GM12891 (cell line): ENCODE measurements around the gene ITPR1.
"Not testable (repeated sequence)": the region's sequence is repeated elsewhere in the genome, so short reads cannot be mapped to it uniquely, and the experiment has no call there.

Experiments
- DNase-seq: peaks from one replicate; pipeline ENCODE4 v3.0.0; 2011; ENCODE audit warnings: low spot score; ENCODE audit not compliant: insufficient read length
- FAIRE-seq: peaks from 2 replicates; lab custom pipeline; 2011; peaks lifted over from hg19 to GRCh38; lab: Jason Lieb, UNC
- PAX5 ChIP-seq: IDR thresholded peaks from 2 replicates; pipeline ENCODE4 v1.6.1; 2011; ENCODE audit warnings: low read length, moderate library complexity, mild to moderate bottlenecking; ENCODE audit not compliant: insufficient read depth, severe bottlenecking
- POLR2A ChIP-seq: IDR thresholded peaks from 2 replicates; pipeline ENCODE4 v1.6.1; 2011; ENCODE audit warnings: low read depth, low read length, control low read depth
- POLR2AphosphoS5 ChIP-seq: IDR thresholded peaks from 2 replicates; pipeline ENCODE4 v1.6.1; 2011; ENCODE audit warnings: low read depth, low read length, control low read depth
- POU2F2 ChIP-seq: IDR thresholded peaks from 2 replicates; pipeline ENCODE4 v1.6.1; 2011; ENCODE audit warnings: low read depth, mild to moderate bottlenecking, control low read depth, low read length, moderate library complexity
- SPI1 ChIP-seq: IDR thresholded peaks from 2 replicates; pipeline ENCODE4 v1.6.1; 2011; ENCODE audit warnings: low read depth, low read length, control low read depth
- TAF1 ChIP-seq: IDR thresholded peaks from 2 replicates; pipeline ENCODE4 v1.6.1; 2011; ENCODE audit warnings: low read depth, low read length, control low read depth

ITPR1 gene

DNA sequence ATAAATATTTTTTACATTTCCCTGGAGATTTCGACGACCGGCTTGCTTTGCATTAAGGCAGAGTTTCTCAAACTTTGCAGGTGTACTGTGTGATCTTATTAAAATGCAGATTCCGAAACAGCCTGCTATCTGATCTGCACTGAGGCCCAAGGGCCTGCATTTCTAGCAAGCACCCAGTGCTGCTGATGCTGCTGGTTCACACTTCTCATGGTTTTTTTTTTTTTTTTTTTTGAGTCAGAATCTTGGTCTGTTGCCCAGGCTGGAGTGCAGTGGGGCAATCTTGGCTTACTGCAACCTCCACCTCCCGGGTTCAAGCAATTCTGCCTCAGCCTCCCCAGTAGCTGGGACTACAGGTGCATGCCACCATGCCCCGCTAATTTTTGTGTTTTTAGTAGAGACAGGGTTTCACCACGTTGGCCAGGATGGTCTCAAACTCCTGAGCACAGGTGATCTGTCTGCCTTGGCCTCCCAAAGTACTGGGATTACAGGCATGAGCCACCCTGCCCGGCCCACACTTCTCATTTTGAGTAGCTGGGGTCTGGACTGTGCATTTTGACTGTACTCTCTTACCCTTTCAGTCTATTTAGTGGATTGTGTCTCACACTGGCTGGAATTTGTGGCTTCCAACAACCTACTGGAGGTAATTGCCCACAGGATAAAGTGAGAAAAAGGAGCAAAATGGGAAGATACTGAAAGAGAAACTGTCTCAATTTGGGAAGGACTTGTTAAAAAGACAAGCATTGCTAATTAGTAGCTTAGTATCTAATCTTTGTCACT, 94.1 kb downstream of the ITPR1 start:
- FAIRE-seq = no peak
- TF ChIP-seq POLR2A (no peak), TAF1 (no peak), PAX5 (no peak), POLR2AphosphoS5 (no peak), SPI1 (no peak), POU2F2 (no peak)

GRCh38 chr3:4587838-4588105, 94.6 kb downstream of the ITPR1 start:
- DNase-seq = no peak
- no peak for TF ChIP-seq SPI1
- no peak for TF ChIP-seq POLR2AphosphoS5
- TF ChIP-seq POLR2A = no peak
- no peak for TF ChIP-seq PAX5
- no peak for TF ChIP-seq TAF1
- TF ChIP-seq POU2F2 = no peak
- FAIRE-seq = no peak

More for the DNA sequence above, 94.1 kb downstream of the ITPR1 start:
- no peak for DNase-seq

GRCh38 chr3:4588466-4588865, 95.3 kb downstream of the ITPR1 start:
- TF ChIP-seq TAF1 (no peak), POU2F2 (no peak), POLR2A (no peak), SPI1 (no peak), POLR2AphosphoS5 (no peak), PAX5 (no peak)
- FAIRE-seq = no peak
- DNase-seq = no peak

- no peak for FAIRE-seq
- no peak for DNase-seq
- TF ChIP-seq TAF1 = no peak
- no peak for TF ChIP-seq SPI1
Observed at GRCh38 chr3:4589475-4590097, 96.4 kb downstream of the ITPR1 start.

DNA sequence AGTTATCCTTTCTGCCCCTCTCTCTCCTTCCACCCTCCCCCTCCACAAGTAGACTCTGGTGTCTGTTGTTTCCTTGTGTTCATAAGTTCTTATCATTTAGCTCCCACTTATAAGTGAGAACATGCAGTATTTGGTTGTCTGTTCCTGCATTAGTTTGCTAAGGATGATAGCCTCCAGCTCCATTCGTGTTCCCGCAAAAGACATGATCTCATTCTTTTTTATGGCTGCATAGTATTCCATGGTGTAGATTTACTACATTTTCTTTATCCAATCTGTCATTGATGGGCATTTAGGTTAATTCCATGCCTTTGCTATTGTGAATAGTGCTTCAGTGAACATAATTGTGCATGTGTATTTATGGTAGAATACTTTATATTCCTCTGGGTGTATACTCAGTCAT, 97.7 kb downstream of the ITPR1 start:
- not testable (repeated sequence) for DNase-seq, FAIRE-seq

- TF ChIP-seq PAX5 (no peak), TAF1 (no peak), POU2F2 (no peak), SPI1 (no peak), POLR2A (no peak), POLR2AphosphoS5 (no peak)
- no peak for FAIRE-seq
Observed at GRCh38 chr3:4591669-4592068, 98.5 kb downstream of the ITPR1 start.

DNA sequence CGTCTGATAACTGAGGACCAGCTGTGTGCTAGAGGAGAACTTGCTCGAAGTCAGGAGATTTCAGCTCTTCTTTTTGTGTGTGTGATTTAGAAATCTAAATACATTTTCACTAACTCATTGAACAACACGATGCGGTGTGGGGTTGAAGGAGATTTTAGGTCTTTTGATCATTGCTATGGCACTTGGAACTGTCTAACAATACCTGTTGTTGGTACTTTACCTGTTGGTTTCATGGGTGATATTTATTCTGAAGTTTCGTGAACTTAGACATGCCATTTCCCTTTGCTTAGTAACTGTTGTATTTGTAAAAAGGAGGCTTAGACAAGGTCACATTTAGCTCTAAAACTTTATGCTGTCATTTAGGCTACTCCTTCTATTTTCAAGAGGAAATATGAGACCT, 99.9 kb downstream of the ITPR1 start:
- TF ChIP-seq PAX5 (no peak), POLR2AphosphoS5 (no peak), POU2F2 (no peak), SPI1 (no peak), POLR2A (no peak), TAF1 (no peak)
- FAIRE-seq (no peak), DNase-seq (no peak)

More at GRCh38 chr3:4591669-4592068, 98.5 kb downstream of the ITPR1 start:
- no peak for DNase-seq

DNA sequence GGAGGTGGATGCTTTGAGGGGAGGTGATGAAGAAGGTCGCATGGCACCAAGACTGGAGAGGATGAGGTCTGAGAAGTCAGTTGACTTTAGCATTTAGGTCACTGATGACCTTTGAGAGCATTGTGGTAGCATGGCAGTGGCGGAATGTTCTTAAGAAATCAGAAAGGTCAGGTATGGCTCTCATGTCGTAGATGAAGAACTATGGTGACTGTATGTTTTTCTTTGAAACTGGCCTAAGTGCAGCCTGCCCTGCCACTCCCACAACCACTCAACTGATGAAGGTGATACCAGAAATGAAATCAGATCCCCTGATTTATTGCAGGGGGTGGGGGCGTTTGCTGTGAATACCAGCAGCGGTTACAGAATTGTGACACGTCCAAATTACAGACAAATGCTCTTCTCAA, 102.6 kb downstream of the ITPR1 start:
- FAIRE-seq = no peak

GRCh38 chr3:4596612-4597011, 103.5 kb downstream of the ITPR1 start:
- no peak for DNase-seq
- FAIRE-seq = no peak
- TF ChIP-seq POLR2AphosphoS5 = no peak
- TF ChIP-seq POU2F2 = no peak
- TF ChIP-seq SPI1 = no peak
- TF ChIP-seq POLR2A = no peak
- TF ChIP-seq PAX5 = no peak
- TF ChIP-seq TAF1 = no peak

More for the DNA sequence above, 102.6 kb downstream of the ITPR1 start:
- TF ChIP-seq POLR2AphosphoS5 (no peak), PAX5 (no peak), TAF1 (no peak), POLR2A (no peak), SPI1 (no peak), POU2F2 (no peak)
- DNase-seq = no peak
